Measurements from ENCODE around the gene ATXN2.

- TF ChIP-seq CTCF (IDR thresholded peaks at IDR 0.05), result no peak
- no peak for TF ChIP-seq POLR2A (IDR thresholded peaks at IDR 0.05)
These were observed 150.0 kb downstream of the ATXN2 start for GRCh38 chr12:111448846-111449790.

Data from thyroid gland (tissue), 4 donors.